GM21786 (cell line): ENCODE measurements around the gene SYNJ2.

Experiments
- ATAC-seq: cut with Tn5 transposase; IDR thresholded peaks from one replicate; pipeline ENCODE4 v1.9.1; 2021; ENCODE audit not compliant: unreplicated experiment

The SYNJ2 gene

DNA sequence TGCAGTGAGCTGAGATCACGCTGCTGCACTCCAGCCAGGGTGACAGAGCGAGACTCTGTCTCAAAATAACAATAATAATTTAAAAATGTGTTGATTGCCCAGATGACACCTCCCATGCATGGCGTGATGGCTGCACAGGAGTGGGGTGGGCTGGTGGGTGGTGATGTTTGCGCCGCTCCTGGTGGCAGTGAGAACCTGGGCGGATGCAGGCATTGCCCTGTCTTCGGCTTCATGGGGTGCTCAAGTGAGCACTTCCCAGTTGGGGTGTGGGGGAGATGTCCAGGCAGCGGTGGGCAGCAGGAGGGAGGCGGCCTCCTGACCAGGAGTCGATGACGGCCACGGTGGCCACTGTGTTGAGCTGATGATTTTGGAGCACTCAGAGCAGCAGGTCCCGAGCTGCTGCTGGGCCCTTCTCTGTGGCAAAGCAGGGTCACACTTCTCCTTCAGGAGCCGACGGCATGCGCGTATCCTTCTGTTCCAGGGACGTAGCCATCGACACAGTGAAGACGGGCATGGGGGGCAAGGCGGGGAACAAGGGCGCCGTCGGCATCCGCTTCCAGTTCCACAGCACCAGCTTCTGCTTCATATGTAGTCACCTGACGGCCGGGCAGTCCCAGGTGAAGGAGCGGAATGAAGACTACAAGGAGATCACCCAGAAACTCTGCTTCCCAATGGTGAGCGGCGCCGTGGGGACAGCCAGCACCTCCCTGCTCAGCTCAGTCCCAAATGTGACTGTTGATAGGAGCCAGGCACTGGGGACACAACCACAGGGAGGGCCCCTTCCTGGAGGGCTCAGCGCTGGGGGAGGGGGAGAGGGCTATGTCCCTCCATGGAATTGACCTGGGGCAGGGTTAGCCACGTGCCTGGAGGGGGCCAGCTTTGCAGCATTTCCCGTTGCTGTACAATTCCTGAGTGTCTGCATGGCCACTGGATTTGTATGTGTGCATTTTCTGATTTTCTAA lies 89.7 kb downstream of the SYNJ2 start:
- no peak for ATAC-seq

DNA sequence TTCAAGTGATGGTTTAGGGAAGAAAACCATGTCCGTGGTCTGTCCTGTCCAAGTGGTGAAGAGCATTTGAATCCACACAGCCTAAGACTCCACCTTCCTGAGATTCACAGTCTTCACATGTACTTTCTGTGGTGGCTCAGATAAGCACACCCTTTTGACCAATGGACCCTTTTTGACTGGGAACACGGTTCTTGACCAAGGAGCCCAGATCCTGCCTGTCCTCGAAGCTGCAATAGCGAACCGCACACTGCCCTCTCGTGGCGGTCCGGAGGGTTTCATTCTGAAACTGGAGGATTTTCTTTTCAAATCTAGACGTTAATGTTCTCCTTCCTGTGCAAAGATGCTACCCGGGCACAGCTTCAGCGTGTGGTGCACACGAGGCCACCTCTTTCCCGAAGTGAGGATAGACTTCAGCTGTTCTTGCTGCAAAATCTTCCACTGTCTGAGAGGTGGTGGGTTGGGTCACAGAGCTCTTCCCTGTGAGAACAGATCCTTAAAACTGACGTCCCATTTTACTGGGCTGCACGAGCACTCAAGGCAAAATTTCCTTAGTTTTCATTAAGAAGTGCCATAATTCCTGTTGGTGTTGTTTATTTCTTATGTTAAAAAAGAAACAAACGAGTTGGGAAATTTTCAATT lies 90.5 kb downstream of the SYNJ2 start:
- ATAC-seq = no peak

DNA sequence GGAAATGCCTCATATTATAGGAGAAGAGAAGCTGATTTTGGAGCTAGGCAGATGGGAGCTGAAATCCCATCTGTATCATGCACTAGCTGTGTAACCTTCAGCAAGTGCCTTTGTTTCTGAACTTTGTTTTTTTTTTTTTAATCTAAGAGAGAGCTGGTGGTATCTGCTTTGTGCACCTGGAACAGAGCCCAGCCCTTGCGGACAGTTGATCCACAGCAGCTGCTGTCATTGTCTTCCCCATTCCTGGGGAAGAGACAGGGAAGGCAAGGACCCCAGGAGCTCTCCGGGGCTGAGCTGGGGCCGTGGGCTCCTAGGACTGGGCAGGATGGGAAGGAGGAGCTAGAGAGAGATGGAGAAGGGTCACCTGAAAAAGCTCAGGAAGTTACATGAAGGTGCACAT lies 92.1 kb downstream of the SYNJ2 start:
- ATAC-seq = no peak

DNA sequence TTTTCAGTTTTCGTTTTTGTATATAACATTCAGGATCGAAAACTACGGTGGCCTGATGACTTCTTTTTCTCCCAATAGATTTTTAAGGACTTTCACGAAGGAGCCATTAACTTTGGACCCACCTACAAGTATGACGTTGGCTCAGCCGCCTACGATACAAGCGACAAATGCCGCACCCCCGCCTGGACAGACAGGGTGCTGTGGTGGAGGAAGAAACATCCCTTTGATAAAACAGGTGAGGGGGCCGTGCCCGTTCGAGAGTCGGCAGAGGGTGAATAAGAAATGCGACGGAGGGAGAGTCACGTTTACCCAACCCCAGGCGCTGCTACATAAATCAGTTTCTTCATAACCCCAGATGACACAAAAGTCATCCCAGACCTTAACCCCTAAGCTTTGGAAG lies 94.9 kb downstream of the SYNJ2 start:
- ATAC-seq = no peak

DNA sequence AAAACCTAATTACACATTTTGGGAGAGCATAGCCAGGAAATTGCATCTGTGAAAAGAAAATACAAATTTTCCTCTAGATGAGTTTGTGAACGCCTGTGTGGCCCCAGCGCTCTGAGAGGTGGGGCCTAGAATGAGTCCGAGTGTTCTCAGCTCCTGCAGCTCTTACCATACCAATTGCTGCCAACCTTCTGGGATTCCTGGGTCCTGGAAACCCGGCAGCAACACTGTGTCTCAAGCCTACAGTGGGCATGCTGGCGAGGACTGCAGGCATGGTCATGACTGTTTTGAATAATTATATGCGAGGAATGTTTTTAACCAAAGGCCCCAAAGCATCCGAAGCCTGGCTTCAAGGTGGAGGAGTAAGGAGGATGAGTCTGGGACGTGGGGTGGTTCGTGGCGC lies 96.0 kb downstream of the SYNJ2 start:
- ATAC-seq = no peak

DNA sequence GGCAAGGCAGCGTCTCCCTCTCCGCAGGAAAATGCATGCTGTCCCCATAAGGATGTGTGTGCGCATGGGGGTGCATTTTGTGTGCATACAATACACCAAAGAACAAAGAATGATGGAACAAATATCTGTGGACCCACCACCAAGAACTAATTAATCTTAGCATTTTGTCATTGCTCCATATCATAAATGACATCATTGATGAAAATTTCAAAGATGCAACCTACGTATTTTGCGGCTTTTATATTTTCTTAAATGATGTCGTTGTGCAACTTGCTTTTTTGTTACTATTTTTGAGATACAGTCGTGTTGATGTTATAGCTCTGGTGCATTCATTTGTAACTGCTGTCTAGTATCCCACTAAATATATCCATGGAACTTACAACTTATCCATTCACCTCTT lies 96.7 kb downstream of the SYNJ2 start:
- ATAC-seq = no peak

DNA sequence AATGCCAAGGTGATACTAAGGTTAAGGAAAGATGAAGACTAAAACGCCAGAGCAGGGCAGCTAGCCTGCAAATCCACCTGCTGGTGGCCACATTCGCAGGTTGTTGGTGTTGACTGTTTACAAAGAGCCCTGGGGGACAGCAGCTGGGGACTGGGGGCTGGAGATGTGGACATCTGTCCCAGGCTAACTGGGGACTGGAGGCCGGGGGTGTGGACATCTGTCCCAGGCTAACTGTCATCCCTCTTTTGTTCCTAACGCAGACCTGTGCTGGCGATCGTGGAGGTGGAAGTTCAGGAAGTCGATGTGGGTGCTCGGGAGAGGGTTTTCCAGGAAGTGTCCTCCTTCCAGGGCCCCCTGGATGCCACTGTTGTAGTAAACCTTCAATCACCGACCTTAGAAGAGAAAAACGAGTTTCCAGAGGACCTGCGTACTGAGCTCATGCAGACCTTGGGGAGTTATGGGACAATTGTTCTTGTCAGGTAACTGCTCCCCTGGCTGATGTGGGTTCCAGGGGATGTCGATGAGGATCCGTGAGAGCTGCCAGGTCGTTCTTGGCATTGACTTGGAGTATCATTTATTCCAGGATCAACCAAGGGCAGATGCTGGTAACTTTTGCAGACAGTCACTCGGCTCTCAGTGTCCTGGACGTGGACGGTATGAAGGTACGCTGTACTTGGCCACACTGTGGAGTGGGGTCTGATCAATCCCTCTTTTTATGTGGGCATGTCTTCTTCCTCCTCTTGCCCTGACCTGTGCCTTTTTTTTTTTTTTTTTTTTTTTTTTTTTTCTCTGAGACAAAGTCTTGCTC lies 99.4 kb downstream of the SYNJ2 start:
- no peak for ATAC-seq

DNA sequence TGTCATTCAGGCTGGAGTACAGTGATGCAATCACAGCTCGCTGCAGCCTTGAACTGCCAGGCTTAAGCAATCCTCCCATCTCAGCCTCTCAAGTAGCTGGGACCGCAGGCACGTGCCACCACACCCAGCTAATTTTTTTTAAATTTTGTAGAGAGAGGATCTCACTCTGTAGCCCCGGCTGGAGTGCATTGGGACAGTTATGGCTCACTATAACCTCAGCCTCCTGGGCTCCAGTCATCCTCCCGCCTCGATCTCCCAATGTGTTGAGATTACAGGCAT lies 99.9 kb downstream of the SYNJ2 start:
- ATAC-seq = no peak

DNA sequence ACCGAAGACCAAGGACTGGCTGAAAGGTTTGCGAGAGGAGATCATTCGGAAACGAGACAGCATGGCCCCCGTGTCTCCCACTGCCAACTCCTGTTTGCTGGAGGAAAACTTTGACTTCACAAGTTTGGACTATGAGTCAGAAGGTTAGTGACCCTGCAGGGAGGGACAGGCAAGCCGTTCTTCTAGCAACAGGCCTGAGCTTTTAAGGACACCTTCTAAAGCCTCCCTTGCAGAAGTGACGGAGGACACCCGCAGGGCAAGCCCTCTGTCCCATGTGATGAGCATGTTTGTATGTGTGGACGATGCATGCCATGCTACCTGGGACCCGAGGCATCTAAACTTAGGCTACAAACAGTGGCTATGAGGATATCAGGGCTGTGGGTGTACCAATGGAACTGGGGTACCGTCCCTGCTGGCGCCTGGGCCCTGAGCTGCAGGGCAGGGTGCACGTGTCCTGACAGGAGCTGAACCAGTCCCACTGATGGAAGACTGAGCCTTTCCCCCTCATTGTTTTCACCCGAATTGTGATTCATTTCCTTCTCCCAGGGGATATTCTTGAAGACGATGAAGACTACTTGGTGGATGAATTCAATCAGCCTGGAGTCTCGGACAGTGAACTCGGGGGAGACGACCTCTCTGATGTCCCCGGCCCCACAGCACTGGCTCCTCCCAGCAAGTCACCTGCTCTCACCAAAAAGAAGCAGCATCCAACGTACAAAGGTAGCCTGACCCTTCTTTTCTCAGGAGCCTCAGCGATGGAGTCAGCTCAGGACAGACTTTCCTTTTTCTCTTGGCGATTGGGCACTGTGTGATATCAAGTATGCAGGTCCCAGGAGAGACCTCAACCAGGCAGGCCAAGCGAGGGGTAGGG lies 102.0 kb downstream of the SYNJ2 start:
- no peak for ATAC-seq

DNA sequence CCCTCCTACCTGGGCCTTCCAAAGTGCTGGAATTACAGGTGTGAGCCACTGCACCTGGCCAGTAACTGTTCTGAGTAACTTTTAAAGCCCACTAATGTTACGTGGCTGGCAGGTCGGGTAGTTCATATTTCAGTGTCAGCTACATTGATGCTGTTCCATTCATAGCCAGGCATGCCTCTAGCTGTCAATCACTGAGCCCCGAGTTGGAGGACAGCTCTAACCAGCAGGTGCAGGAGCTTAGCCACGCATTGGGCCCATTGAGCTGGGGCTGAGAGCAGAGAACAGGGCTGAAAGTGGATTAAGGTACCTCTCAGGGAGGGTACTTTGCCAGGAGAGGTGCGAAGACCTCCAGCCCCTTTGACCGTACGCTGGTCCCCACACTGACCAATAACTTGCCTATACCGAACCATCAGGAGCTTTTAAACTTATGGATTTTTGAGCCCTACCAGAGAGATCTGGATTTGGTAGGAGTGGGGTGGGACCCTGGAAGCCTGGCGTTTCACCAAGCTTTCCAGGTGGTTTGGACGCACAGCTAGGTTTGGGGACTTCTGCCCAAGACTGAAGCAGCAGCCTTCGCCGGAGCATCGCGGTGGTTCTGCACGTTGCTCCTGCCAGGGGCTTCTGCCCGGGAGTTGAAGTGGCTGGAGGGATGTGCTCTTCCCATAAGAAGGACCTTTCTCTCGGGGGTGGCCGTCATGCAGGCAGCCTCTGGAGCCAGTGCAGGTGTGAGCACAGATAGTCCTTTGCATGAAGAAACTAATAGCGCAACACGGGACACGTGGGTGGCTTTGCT lies 103.8 kb downstream of the SYNJ2 start:
- no peak for ATAC-seq

DNA sequence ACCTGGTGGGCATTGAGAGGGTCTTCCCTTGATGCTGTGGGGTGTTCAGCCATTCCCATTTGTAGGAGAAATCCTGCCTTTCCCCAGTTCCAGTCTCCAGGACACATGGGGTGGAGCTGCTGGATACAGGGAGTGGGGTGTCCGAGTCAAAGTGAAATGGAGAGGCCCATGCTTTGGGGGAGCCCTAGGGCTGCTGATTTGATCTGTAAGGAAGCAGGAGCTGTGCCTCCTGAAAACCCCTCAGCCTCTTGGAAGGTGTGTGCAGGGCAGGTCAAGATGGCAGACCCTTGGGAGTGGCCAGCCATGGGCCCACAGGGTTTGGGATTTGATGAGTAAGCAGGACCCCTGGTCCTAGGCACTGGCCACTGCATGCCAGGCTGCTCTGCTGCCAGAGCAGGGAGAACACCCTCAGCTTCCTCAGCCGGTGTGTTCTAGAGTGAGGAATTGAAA lies 104.4 kb downstream of the SYNJ2 start:
- ATAC-seq = no peak

DNA sequence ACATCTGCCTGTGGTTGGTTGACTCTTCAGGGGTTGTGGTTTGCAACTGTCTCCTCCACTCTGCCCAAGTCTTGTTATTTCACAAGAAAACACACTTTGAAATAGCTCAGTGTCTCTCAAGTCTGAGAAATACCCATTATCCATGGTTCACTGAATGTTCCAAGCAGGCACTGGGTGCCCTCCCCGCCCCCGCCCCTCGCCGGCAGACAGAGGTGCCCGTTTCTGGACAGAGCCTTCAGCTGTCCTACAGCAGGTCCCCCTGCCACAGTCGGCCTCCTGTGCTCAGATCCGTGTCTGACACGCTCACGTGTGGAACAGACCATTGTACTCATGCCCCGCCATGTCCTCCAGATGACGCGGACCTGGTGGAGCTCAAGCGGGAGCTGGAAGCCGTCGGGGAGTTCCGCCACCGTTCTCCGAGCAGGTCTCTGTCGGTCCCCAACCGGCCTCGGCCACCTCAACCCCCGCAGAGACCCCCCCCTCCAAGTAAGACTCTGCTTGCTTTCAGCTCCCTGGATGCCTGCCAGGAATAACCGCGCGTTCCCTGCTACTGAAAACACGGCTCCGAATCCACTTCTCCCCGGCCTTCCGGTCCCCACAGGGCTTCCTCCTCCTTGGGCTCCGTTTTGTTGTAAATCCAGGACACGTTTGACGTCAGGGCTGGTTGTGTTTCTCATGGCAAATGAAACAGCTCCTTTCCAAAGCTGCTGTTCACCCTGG lies 105.0 kb downstream of the SYNJ2 start:
- ATAC-seq = no peak

DNA sequence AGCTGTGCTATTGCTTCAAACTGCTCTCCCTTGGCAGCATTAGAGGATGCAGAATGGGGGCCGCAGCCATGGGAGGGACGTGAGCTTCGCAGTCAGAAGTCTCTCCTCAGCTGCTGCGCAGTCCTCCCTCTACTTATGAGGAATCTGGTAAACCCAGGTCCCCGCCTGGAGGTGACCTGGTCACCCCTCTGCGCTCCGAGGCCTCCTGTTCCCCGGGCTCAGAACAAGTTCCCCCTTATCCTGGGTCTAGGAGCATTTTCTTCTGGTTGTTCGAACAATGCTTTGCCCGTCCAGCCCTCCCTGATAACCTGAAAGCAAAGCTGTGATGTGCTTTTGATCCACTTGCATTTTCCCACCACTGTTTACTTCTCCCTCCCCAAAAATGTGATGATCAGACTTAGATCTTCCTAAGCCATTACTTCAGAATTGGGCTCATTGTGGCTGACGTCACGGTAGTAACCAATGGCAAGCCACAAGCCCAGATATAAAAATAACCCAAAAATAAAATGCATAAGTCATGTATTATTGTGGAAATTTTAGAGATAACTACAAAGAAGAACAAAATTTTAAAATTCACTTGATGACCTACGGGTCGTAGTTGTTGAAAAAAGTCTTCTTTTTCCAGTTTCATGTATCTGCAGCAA lies 105.7 kb downstream of the SYNJ2 start:
- ATAC-seq = no peak

DNA sequence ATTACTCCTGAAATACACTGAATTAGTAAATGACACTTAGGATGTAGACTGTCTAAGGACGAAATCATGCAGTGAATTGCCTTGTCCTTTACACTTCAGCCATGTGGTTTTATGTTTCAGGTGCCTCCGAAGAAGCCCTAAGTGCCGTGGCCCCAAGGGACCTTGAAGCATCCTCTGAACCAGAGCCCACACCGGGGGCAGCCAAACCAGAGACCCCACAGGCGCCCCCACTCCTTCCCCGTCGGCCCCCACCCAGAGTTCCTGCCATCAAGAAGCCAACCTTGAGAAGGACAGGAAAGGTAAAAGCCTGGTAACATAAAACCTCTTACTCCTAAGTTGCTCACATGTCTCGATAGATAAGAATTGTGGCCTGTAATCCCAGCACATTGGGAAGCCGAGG lies 111.1 kb downstream of the SYNJ2 start:
- no peak for ATAC-seq

DNA sequence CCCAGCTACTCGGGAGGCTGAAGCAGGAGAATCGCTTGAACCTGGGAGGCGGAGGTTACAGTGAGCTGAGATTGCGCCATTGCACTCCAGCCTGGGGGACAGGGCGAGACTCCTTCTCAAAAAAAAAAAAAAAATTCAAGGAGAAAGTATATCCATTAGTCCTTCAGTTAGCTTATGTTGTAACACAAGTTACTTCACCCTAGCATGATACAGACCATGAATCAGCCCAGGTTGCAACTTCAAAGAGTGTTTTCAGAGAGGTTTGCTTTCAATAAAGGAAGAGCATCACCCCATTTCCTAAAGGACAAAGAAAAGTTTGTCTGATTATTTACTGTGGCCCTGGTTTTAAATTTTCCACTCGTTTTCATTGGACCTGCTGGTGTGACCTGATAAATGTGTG lies 113.4 kb downstream of the SYNJ2 start:
- ATAC-seq = no peak

DNA sequence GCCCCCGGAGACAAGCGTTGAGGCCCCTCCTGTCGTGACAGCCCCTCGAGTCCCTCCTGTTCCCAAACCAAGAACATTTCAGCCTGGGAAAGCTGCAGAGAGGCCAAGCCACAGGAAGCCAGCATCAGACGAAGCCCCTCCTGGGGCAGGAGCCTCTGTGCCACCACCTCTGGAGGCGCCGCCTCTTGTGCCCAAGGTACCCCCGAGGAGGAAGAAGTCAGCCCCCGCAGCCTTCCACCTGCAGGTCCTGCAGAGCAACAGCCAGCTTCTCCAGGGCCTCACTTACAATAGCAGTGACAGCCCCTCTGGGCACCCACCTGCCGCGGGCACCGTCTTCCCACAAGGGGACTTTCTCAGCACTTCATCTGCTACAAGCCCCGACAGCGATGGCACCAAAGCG lies 114.0 kb downstream of the SYNJ2 start:
- no peak for ATAC-seq

DNA sequence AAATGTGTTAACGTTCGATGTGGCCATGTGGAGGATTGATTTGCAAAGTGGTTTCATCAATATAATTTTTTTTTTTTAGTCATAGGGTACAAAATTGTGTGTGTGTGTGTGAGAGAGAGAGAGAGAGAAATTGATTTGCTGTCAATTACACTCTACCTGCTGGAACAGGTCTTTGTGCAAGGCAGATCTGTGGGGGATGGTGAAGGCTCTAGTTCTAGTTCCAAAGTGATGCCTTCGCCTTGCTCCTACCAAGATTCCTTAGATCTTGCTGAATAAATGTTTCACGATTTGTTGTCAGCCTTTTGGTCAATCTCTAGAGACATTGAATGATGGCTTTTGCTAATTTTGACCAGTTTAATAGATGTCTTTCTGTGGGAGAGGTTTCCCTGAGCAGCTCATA lies 121.6 kb downstream of the SYNJ2 start:
- ATAC-seq = no peak

DNA sequence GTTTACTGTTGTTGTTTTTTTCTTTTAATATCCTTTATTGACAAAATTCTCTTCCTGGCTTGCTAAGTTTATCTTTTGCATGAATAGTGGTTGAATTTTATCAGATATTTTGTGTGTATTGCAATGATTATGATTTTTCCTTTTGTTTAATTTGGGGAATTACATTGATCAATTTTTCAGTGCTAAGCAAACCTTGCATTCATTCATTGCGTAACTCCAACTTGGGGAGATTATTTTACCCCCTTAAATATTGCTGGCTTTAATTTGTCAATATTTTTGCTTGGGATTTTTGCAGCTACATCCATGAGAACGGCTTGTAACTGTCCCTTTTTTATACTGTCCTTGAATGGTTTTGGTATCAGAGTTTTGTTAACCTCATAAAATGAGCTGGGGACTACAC lies 123.0 kb downstream of the SYNJ2 start:
- no peak for ATAC-seq

DNA sequence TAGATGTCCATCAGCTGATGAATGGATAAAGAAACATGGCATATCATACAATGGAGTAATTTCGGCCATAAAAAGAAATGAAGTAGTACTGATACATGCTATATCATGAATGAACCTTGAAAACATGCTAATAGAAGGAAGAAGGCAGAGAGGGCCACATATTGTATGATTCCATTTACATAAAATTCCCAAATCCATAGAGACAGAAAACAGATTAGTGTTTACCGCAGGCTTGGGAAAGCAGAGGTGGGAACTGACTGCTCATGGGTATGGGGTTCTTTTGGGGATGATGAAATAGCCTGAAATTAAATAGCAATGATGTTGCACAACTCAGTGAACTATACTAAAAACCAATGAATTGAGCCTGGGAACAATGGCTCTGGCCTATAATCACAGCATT lies 128.1 kb downstream of the SYNJ2 start:
- no peak for ATAC-seq
